MM.1S (cell line): Measurements from ENCODE around the gene DUS3L.

ENCODE experiments used
- CTCF ChIP-seq: fragments of 300-600 bp; sonication (generic); IDR thresholded peaks from 2 replicates; pipeline ENCODE4 v1.5.1; 2016; ENCODE audit warnings: antibody characterized with exemption, low read length, mixed read lengths
- EZH2 ChIP-seq: fragments of 300-600 bp; sonication (generic); optimal IDR thresholded peaks from 2 replicates; pipeline ENCODE3; 2017; ENCODE audit warnings: low read depth, mild to moderate bottlenecking, antibody characterized with exemption, low read length, mixed read lengths

GRCh38 chr19:5809469-5809868, 18.5 kb upstream of the DUS3L start:
- no peak for TF ChIP-seq EZH2
- no peak for TF ChIP-seq CTCF
